8988T (cell line): Measurements from ENCODE around the gene GAGE12D.
"Not testable (repeated sequence)": the region's sequence is repeated elsewhere in the genome, so short reads cannot be mapped to it uniquely, and the experiment has no call there.

Experiments used
- DNase-seq: peaks from one replicate; pipeline ENCODE4 v3.0.0; 2011

Gene GAGE12D, protein sequence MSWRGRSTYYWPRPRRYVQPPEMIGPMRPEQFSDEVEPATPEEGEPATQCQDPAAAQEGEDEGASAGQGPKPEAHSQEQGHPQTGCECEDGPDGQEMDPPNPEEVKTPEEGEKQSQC

GRCh38 chrX:49541433-49541832 lies at the start of gene GAGE12D:
TSS of gene GAGE12D (plus strand) at chrX:49541733. CDS start at chrX:49542888, 1,155 bp downstream.
- not testable (repeated sequence) for DNase-seq

GRCh38 chrX:49531877-49532276 lies 9.7 kb upstream of the GAGE12D start, which contains the start of gene GAGE12C:
TSS of gene GAGE12C (plus strand) at chrX:49532177. CDS start at chrX:49533332, 1,155 bp downstream.
- not testable (repeated sequence) for DNase-seq

DNA sequence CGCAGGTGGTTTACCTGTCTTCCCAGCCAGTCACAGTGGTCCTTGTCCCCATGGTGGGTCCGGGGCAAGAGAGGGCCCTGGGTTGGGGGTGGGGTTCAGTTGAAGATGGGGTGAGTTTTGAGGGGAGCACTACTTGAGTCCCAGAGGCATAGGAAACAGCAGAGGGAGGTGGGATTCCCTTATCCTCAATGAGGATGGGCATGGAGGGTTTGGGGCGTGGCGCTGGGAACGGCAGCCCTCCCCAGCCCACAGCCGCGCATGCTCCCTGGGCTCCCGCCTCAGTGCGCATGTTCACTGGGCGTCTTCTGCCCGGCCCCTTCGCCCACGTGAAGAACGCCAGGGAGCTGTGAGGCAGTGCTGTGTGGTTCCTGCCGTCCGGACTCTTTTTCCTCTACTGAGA lies 9.5 kb downstream of the GAGE12D start, which contains the start of gene GAGE12E:
Gene GAGE12E, plus strand, starts transcription at position 301 of the 400 bp plus-strand sequence. CDS start 1,155 bp downstream, outside the sequence.
- not testable (repeated sequence) for DNase-seq

DNA sequence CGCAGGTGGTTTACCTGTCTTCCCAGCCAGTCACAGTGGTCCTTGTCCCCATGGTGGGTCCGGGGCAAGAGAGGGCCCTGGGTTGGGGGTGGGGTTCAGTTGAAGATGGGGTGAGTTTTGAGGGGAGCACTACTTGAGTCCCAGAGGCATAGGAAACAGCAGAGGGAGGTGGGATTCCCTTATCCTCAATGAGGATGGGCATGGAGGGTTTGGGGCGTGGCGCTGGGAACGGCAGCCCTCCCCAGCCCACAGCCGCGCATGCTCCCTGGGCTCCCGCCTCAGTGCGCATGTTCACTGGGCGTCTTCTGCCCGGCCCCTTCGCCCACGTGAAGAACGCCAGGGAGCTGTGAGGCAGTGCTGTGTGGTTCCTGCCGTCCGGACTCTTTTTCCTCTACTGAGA lies 19.0 kb downstream of the GAGE12D start, which contains the start of gene GAGE12F:
Gene GAGE12F, plus strand, starts transcription at position 301 of the 400 bp plus-strand sequence. CDS start 1,155 bp downstream, outside the sequence.
- not testable (repeated sequence) for DNase-seq

DNA sequence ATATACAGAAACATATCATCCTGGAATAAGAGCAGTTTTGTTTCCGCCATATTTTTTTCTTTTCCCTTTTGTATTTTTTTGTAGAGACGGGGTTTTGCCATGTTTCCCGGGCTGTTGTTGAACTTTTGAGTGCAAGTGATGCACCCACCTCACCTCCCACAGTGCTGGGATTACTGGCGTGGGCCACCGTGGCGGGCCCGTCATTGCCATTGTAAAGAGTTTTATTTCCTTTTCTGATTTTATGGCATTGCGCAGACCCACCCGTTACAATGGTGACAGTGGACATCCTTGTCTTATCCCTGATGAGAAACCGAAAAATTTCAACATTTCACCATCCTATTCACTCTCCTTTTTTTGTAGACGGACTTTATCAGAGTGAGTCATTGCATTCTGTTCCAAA lies 27.2 kb downstream of the GAGE12D start:
- not testable (repeated sequence) for DNase-seq

GRCh38 chrX:49569152-49569551 lies 27.6 kb downstream of the GAGE12D start:
- DNase-seq: not testable (repeated sequence)

- not testable (repeated sequence) for DNase-seq
Observed at GRCh38 chrX:49570100-49570499, 28.6 kb downstream of the GAGE12D start, which contains the start of gene GAGE12G. TSS of gene GAGE12G (plus strand) at chrX:49570400. CDS start at chrX:49571555, 1,155 bp downstream.

DNA sequence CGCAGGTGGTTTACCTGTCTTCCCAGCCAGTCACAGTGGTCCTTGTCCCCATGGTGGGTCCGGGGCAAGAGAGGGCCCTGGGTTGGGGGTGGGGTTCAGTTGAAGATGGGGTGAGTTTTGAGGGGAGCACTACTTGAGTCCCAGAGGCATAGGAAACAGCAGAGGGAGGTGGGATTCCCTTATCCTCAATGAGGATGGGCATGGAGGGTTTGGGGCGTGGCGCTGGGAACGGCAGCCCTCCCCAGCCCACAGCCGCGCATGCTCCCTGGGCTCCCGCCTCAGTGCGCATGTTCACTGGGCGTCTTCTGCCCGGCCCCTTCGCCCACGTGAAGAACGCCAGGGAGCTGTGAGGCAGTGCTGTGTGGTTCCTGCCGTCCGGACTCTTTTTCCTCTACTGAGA lies 38.1 kb downstream of the GAGE12D start, which contains the start of gene GAGE12H:
Gene GAGE12H, plus strand, starts transcription at position 301 of the 400 bp plus-strand sequence. CDS start 1,155 bp downstream, outside the sequence.
- not testable (repeated sequence) for DNase-seq

- not testable (repeated sequence) for DNase-seq
Observed at GRCh38 chrX:49589196-49589595, 47.7 kb downstream of the GAGE12D start, which contains the start of gene GAGE2A. TSS of gene GAGE2A (plus strand) at chrX:49589496. CDS start at chrX:49590651, 1,155 bp downstream.

DNA sequence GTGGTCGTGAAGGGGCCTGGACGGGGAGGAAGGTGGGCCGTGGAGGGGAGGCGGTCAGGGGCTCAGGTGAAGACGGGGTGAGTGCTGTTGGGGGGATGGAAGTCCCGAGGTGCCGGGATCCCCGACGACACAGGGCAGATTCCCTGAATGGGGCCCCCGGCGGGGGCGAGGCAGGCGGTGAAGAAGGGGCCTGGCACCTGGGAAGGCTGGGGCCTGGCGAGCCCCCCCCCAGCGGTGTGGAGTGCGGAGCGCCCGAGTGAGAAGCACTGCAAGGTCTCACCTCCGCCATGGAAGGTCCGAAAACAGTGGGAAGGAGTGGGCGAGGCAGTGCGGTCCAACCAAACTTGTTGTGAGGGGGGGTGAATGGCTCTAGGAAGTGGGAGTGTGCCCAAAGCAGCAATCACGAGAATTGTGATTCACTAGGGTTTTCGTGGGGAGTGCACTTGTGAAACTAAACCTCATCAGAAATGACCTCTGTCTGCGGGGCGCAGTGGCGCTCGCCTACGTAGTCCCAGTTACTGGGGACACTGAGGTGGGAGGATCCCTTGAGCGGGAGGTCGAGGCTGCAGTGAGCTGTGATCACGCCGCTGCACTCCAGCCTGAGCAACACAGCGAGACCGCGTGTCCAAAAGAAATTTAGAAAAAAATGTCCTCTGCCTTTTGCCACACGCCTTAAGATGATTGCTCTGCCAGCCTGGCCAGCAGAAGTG lies 48.4 kb downstream of the GAGE12D start:
- not testable (repeated sequence) for DNase-seq

DNA sequence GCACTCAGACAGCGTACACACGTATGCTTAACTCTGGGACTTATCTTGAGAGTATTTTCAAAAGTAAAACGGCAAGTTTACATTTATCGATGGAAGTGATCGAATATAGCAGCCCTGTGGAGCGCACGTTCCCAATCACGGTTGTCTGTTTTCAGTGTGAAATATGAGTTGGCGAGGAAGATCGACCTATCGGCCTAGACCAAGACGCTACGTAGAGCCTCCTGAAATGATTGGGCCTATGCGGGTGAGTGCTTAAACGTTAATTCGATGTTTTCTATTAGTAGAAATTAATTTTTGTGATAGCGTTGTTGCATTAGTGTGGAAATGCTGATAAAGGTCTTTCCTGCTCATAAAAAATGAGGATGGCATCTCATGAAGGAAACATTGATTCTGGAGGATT lies 49.0 kb downstream of the GAGE12D start:
- not testable (repeated sequence) for DNase-seq
